OCI-LY1 (cell line): ENCODE measurements around the gene NKX6-1.

ENCODE experiments used
- EZH2 ChIP-seq: fragments of 200-600 bp; sonication (generic), shearing (Covaris generic); IDR thresholded peaks from 2 replicates; pipeline ENCODE4 v1.8.0; 2017; ENCODE audit warnings: borderline replicate concordance, mixed run types, mild to moderate bottlenecking, antibody characterized with exemption, low read length, moderate library complexity, mixed read lengths
- TF ChIP-seq, protein P1 (sequence below): fragments of 200-600 bp; sonication (generic), shearing (Covaris generic); IDR thresholded peaks from 2 replicates; pipeline ENCODE4 v1.5.1; 2017; ENCODE audit warnings: mild to moderate bottlenecking, antibody characterized with exemption, low read length, moderate library complexity, mixed read lengths

DNA sequence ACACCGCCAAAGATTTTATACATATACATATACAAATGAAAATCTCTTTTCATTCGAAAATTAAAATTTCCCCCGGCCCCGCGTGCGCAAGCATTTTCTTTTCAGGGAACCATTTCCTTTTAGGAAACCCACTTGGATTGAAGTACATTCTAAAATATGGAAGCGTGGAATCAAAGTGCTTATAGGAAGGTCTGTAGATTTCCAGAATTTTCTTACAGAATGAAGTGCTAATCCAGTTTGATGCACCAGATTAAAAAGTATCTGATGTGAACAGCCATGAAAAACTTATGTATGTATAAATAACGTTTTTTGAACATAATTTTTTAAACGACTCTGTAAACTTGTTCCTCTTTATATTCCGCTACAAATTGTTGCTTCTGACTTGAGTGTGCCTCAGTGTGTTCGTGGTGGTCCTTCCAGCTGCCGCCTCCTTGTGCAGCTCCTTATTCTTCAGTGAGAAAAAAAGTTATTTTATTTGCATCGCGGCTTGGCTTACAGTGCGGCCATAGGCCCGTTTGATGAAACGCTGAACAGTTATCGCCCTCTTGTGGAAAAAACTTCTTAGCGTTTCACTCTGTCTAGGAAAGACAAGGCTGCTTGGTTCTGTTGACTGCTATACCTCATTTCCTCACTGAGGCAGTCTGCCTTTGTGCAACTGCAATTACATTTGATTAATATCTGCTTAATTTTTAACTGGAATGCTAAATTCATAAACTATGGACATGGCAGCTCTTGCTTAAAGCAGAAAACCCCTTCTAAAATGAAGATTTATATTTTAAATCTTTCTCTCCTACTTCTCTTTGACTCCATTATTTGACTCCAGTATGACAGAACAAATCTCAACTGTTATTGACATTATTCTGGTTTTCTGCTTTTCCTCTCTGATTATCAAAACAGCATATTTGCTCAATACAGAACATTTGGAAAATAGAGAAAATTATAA is 4.7 kb upstream of the NKX6-1 start:
- TF ChIP-seq, protein P1, sequence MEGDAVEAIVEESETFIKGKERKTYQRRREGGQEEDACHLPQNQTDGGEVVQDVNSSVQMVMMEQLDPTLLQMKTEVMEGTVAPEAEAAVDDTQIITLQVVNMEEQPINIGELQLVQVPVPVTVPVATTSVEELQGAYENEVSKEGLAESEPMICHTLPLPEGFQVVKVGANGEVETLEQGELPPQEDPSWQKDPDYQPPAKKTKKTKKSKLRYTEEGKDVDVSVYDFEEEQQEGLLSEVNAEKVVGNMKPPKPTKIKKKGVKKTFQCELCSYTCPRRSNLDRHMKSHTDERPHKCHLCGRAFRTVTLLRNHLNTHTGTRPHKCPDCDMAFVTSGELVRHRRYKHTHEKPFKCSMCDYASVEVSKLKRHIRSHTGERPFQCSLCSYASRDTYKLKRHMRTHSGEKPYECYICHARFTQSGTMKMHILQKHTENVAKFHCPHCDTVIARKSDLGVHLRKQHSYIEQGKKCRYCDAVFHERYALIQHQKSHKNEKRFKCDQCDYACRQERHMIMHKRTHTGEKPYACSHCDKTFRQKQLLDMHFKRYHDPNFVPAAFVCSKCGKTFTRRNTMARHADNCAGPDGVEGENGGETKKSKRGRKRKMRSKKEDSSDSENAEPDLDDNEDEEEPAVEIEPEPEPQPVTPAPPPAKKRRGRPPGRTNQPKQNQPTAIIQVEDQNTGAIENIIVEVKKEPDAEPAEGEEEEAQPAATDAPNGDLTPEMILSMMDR = peak; percentile 74
- no peak for TF ChIP-seq EZH2
